C4-2B (cell line): ENCODE results near the gene DAAM1.

ENCODE experiments used
- ZFX ChIP-seq: fragments of 450-650 bp; IDR thresholded peaks from 2 replicates; pipeline ENCODE4 v1.6.1; 2017
- TF ChIP-seq, protein P1 (sequence below): fragments of 450-650 bp; conservative IDR thresholded peaks from 2 replicates; pipeline ENCODE4 v1.5.1; 2017; ENCODE audit warnings: mild to moderate bottlenecking

DNA sequence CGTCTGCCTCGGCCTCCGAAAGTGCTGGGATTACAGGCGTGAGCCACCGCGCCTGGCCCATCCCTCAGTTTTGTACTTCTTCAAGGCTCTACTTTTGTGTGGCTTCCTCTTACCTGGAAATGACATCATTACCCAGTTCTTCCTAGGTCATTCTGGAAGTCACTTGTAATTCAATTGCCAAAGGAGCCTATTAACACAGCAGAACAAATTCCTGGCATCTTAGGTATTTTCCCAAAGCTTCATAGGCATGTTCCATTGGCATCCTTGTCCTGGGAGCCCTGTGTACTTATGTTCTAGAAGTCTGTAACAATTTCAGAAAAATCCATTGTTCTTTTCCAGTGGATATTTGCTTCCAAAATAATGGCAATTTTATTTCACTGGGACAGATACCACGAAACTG, 60.6 kb downstream of the DAAM1 start:
- TF ChIP-seq, protein P1, sequence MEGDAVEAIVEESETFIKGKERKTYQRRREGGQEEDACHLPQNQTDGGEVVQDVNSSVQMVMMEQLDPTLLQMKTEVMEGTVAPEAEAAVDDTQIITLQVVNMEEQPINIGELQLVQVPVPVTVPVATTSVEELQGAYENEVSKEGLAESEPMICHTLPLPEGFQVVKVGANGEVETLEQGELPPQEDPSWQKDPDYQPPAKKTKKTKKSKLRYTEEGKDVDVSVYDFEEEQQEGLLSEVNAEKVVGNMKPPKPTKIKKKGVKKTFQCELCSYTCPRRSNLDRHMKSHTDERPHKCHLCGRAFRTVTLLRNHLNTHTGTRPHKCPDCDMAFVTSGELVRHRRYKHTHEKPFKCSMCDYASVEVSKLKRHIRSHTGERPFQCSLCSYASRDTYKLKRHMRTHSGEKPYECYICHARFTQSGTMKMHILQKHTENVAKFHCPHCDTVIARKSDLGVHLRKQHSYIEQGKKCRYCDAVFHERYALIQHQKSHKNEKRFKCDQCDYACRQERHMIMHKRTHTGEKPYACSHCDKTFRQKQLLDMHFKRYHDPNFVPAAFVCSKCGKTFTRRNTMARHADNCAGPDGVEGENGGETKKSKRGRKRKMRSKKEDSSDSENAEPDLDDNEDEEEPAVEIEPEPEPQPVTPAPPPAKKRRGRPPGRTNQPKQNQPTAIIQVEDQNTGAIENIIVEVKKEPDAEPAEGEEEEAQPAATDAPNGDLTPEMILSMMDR: no peak
- no peak for TF ChIP-seq ZFX
